HG03095 (cell line): ENCODE results near the gene BMPER.

Experiments used
- ATAC-seq: cut with Tn5 transposase; IDR thresholded peaks from one replicate; pipeline ENCODE4 v1.9.1; 2021; ENCODE audit warnings: moderate library complexity; ENCODE audit not compliant: unreplicated experiment

The BMPER gene

DNA sequence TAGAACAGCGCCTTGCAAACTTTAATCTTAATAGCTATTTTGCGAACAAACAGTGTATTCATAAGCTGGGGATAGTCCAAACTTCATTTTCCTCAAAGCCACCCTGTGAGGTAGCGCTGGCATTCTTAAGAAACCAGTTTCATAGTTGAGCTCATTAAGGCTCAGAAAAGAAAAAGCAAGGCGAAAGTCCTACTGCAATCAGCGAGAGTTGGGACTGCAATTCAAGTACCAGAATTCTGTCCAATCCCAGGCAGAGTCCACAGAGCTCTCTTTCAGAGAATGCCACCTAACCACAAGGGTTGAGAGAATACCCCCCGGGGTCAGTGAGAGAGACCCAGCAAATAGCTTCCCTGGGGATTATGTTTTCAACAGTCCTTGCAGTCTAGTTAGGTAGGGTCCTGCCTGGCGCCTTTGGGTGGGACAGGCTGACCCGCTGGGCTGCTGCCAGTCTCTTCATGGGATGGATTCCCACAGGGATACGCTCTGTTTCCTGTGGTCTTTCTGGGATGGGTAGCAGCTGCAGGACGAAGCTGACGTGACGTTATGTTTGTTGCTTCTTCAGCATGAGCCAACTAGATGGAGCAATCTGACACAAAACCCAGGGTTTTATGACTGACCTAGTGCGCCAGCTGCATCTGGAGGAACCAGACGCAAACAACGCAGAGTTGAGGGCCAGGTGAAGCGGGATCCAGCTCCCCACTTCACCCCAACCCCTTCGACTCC lies 16.0 kb downstream of the BMPER start:
- ATAC-seq = no peak

DNA sequence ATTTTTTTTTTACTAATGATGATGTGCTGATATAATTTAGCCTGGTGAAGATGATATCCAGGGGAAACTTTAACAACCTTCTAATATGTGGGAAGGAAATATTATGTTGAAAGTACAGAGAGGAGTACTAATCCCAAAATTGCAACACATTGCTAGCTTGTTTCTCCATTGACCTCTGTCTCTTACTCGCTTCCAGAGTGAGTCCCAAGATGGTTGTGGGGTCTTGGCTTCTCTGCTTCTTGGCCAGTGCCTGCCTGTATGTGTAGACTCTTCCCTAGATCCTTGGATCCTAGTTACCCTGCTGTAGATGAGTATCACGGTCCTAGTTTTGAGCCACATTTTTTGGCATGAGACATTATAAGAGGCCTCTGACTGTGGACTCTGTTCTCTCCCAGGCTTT lies 17.5 kb downstream of the BMPER start:
- ATAC-seq = no peak

DNA sequence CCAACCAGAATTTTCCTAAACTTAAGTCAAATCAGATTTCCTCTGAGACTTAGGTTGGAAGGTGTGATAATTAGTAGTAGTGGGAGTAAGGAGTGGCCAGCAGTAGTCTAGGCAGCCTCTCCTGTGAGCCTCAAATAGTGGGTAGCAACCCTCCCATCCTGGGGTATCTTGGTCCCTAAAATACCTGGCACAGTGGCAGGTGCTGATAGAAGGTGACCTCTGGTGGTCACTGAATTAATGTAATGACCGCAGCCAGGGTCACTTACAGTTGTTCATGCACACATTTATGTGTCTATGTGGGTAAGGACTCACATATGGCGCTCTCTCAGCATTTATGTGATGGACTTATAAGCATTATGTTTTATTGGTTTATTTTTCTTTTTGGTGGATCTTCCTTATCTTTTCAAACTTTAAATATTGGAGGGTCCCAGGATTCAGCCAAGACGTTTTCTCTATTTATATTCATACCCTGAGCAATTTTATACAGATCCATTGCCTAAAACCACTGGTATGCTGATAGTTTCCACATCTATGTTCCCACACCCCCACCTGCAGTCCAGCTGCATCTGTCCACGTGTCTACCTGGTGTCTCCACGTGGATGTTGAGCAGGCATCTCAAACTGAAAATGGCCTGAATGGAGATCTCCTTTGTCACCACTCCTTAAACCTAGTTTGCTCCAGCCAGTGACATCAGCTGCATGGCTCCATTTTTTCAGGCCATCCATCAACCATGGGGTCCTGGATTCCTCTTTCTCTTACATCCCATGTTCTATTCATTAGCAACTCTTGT lies 18.3 kb downstream of the BMPER start:
- no peak for ATAC-seq

DNA sequence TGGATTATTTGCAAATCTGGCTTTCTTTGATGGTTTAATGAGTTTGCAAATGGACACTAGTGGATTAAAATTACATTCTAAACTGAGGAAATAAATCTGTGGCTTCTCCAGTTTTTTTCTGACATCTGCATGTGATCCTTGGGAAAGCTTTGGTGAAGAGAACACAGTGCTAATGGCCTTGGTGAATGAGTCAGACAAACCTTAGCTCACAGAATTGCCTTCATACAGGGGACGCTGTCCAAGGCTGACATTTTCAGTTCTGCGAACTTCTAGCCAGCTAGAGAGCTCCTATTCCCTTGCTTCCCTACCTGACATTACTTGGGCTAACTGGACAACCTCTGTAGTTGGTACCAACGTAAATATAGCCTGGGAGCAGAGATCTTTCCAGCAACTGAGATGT lies 21.2 kb downstream of the BMPER start:
- no peak for ATAC-seq

DNA sequence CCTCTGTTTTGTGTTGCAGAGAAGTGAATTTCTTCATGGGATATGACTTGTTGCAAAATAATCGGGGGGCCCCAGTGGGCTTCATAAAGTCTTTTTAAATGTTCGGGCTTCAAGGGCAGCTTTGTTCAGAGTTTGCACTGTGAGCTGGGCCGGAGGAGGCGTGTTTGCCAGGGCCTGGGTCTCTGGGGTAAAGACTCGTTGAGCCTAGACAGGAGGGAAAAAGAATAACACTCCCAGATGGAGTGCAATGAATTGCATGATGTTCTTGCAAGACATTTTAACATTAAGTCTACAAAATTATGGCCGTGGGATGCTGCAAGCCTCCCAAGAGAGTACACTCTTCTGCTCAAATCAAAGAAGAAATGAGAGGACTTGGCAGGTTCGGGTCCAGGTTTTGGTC lies 23.6 kb downstream of the BMPER start:
- no peak for ATAC-seq

DNA sequence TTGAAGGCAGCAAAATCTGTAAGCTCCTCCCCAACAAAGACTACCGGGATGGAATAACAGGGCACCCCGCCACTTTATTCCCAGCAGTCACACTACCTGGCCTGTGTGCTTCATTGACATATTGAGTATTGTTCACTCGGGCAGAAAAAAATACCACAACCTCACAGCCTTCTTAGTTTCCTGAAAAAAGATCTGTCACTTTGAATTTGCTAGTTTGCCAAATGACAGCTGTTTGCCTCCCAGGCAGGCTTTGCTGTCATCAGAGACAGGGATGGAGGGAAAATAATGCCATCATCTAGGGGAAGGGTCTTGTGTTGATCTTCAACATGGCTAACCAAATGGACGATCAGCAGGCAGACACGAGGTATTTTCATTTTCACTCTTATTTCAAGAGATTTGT lies 26.9 kb downstream of the BMPER start:
- no peak for ATAC-seq

DNA sequence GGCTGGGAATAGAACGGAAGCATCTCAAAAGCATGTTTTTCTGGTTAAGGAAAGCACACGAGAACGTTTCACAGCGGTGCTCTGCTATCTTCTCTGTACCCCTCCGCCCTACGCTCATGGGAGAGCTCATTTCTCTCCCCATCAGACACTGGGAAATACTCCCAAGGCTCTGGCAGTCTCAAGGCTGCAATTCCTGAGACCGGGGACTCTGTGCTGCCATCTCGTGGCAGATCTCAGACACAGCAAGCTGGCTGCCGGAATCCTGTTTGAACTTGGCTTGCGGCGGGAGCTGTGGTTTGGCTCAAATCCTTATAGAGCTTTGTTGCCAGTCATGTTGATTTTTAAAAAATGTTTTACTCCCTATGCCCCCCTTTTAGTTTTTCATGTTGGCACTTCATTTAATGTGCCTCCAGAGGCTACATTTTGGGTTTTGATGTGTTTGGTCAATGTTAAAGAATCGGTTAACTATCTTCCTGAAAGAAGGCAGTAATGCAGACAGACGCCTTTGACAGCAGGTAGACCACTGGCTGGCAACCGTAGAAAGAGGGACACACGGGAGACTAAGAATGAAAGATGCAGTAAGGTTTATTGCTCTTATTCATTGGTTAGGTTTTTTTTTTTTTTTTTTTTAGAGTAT lies 27.6 kb downstream of the BMPER start:
- ATAC-seq = peak; percentile 67

DNA sequence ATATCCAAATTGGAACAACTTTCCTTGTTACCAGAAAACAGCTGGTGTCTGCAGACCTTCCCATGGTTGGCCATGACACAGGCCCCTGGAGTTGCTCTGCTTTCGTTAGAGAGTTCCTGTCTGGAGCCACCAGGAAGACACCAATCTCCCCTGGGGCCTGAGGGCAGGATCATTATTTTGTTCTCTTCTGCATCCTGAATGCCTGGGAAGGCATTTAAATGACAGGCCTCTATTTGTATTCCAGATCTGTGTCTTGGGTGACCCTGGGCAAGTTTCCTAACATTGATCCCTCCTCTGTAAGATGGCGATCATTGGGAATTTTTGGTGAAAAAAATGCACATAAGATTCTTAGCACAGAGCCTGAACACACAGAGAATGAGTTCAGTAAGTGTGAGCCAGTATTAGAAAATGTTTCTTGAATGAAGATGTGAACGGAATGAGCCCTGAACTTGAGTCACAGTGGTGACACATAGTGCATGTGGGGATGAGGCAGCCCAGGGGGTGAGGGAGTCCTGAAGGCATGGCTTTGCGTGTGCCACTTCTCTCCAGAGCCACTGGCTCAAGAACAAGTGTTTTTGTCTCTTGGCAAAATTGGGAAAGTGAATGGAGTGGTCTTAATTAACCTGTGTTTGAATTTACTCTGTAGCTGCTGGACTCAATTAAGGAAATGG lies 28.4 kb downstream of the BMPER start:
- no peak for ATAC-seq

DNA sequence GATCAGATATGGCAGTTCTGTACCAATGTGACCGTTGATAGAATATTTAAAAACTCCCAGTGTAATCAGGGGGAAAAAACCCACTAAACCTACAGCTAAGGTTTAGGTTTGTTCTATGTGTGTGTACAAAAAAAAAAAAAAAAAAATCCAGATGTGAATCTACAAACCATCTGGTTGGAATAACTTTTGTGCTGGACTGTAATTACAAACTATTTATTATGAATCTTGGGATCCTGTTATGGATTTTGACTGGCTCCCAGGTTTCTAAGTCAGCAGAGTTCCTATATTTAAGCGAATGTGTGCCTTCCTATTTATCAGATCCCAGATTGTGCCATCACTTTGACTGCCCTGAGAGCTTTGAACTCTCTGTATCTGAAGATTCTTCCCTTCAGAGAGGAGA lies 29.1 kb downstream of the BMPER start:
- no peak for ATAC-seq

DNA sequence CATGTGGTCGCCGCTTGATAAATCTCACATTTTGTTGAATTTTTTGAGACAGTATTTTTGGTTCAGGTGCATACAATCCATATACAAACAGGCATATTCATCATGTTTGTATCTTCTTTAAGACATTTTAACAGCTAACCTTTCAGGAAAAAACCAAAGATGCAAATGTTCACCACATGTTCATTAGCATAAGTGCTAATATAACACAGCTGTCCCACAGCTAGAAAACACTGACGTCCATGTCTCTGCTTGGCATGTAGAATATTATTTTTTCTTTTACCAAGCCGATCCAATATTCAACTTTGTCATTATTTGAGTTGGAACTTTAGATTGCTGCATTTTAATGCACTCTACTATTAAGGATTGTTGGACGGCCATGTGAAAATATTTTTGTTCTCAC lies 31.2 kb downstream of the BMPER start:
- ATAC-seq = no peak

DNA sequence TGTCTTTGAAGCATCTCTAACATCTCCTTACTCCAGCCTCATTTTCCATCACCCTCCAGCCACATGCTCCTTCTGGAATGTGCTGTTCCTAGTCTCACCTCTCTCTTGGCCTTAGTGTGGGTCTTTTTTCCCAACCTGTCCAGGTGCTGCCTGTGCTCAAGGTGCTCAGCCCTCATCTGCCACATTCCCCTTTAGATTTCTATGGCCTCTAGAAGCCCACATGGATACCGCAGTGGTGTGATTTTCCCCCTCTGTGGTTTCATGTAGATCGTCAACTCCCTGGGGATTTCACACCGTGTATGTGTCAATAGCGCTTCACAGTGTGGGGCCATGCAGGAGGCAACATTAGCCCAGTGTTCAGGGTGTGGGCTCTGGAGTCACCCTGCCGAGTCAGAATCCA lies 32.5 kb downstream of the BMPER start:
- ATAC-seq = no peak

DNA sequence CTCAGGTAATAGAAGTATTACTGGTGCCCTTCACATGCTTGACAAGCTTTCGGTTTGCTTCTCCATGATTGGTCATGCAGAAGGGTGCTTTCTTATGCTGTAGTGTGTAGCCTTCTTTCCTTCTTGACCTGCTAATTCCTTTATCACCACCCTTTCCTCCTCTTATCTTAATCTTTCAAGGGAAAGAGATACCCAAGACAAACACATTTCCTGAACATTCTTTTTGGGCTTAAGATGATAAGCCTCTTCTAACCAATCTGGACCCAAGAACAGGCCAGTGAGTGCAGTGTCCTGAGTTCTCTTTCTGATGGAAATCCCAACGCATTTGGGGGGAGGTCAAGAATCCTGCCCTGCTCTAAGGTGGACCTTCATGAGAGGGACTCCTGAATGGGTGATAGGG lies 33.8 kb downstream of the BMPER start:
- no peak for ATAC-seq

DNA sequence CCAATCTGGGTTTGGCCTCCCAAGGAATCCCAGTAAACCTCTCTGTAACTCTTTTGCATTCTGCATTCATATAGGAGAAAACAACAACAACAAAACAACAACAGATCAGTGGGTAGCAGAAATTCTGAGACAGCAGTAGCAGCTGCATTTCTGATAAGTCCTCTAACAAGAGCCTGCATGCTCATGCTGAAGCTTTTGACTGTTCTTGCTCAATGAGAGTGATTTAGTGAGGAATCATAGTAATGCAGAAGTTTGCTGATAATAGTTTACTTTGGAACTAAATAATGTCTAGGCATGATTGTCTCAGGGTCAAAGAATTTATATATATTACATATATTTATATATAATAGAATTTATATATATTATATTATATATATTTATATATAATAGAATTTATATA lies 35.2 kb downstream of the BMPER start:
- ATAC-seq = no peak

DNA sequence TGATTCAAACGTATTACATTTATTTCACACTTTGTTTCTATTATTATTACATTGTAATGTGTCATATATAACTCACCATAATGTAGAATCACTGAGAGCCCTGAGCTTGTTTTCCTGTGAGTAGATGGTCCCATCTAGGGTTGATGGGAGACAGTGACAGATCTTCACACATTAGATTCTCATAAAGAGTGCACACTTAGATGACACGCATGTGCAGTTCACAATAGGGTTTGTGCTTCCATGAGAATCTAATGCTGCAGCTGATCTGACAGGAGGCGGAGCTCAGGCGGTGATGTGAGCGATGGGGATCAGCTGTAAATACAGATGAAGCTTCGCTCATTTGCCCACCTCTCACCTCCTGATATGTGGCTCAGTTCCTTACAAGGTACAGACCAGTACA lies 36.1 kb downstream of the BMPER start:
- ATAC-seq = no peak

DNA sequence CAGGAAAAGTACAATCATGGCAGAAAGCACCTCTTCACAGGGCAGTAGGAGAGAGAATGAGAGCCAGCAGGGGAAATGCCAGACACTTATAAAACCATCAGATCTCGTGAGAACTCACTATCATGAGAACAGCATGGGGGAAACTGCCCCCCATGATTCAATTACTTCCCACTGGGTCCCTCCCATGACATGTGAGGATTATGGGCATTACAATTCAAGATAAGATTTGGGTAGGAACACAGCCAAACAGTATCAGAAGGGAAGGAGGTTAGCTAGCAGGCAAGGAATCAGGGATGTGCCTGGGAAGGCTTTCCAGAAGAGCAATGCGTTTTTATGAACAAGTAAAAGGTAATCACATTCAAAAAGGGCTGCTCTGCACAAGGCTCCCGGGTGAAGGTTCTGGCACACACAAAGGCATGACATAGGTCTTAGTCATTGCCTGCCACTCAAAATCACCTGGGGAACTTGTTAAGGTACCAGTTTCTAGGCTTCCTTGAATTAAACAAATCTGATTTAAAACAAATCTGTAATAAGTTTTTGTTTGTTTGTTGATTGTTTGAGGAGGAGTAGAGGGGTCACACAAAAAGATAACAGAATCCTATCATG lies 40.9 kb downstream of the BMPER start:
- no peak for ATAC-seq

DNA sequence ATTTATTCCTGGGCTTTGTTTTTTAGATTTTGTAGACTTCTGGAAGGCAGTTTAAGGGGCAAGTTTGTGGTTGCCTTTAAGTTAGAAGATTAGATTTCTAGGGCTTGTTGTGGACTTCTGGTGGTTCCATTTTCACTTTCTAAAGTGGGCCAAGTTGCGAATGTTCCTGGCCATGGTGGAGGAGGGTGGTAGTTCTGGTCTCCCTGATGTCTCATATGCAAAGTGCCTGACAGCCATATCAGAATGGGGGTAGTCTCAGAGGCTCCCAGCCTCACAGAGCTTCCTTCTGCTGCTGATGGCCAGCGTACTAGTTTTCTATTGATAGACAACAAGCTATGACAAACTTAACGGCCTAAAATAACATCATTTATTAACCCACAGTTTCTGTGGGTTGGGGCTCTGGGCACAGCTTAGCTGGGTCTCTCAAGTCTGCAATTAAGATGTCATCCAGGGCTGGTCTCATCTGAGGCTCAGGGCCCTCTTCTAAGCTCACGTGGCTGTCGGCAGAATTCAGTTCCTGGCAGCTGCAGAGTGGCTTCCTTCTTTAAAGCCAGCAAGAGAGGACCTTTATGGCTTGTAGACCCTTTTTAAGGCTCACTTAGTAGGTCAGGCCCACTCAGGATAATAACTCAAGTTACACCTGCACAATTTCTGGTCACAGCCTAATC lies 44.8 kb downstream of the BMPER start:
- ATAC-seq = no peak

DNA sequence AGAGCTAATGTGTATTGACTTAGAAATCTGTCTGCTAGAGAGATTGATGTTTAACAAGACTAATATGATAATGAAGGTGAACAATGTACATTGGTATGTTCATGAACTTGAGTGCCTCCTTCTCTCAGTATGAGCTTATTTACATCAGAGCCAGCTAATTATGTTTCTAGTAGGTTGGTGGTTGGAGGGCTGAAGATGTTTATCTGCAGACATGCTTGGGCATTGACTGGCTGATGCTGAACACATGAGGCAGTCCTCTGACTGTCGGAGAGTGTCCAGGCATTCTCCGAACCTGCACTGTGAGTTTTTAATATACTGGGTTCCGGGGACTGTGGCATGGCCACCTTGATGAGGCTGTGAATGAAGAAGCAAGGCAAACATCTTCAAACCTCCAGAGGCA lies 47.5 kb downstream of the BMPER start:
- ATAC-seq = no peak

DNA sequence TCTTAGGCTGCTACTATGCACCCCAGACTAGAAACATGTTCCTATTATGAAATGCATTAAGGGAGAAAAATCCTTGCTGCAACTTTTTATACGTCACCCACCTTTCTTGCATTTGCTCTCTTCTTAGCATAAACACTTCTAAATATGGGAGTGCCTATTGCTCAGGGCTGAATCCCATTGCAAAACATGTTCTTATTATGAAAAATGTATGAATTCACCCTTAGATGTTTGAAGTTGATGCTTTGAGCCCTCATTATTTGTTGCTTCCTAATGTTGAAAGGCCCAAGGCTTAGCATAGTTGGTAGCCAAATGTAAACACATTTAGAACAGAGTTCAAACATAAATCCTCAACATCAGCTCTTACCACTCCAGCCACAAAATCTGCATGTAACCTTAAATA lies 52.8 kb downstream of the BMPER start:
- ATAC-seq = no peak

DNA sequence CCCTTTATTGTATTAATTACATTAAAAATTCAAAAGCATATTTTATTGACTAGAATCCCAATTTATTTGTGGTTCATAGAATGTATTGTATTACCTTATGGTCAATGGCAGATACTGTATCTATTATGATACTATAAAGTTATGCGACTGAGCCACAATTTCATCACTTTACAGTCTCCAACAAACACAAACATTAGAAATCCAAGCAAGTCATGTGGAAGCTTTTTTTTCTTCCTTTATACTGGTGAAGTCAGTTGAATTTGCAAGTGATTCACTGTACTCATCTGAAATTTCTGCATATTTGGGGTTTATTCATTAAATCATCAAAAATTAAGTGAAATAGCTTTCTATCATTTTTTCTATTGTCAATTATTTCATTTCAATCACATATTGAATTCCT lies 54.3 kb downstream of the BMPER start:
- ATAC-seq = no peak

DNA sequence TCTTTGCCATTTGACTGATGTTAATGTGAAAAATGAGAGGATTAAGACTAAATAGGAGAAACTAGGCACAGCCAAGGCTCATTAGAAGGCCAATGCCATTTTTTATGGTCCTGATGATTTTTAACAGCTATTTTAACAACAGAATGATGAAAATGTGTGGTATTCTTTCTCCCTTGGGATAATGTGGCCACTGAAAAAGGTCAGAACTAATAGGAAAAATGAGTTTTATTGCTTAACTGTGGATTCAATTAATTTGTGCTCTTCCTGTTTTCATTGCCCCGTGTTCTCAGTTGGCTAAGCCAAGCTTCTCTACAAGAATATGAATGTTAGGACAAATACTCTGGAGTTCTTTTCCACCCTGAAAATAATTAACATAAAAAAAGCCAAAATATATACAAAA lies 56.6 kb downstream of the BMPER start:
- ATAC-seq = no peak
